Measurements from ENCODE around the gene ZNF124. TPM values are rescaled to one million over a fixed set of nuclear protein-coding genes. Genes with fewer than 3 reads are reported as not detected.
"Not testable (repeated sequence)": the region's sequence is repeated elsewhere in the genome, so short reads cannot be mapped to it uniquely, and the experiment has no call there.

ZNF124 gene
- total RNA-seq, 3 donors from 2014 or later = 41.8 to 78.5 (median 61.3) TPM

DNA sequence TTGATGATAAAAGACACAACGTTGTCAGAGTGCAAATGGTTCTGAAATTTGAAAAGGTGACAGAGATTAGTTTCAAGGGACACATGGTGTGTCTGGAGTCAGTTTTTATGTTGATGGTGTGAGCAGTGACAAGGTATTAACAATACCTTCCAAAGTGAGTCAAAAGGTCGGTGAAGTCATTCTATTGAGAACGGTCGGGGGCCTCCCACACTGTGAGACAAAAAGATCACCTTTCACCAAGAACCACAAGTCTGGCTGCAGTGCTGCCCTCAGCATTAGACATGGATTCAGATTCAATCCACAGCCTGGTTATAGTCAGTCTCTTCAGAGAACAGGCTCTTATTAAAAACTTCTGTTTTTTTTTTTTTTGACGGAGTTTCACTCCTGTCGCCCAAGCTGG lies 26.5 kb downstream of the ZNF124 start:
- H3K9me3 ChIP-seq = peaks cover 99% of the 10 kb centered on the region

DNA sequence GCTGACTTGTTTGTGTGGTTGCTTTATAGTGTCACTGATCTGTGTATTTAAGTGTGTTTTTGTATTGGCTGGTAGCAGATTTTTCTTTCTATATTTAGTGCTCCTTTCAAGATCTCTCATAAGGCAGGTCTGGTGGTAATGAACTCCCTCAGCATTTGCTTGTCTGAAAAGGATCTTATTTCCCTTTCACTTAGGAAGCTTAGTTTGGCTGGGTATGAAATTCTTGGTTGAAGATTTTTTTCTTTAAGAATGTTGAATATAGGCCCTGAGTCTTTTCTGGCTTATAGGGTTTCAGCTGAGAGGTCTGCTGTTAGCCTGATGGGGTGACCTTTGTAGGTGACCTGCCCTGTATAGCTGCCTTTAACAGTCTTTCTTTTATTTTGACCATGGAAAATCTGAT lies 32.3 kb downstream of the ZNF124 start:
- H3K36me3 ChIP-seq (ENCODE audit: low read depth); H3K4me3 ChIP-seq; ATAC-seq; DNase-seq; intact Hi-C loops (cut with DNase I, micrococcal nuclease); H3K4me1 ChIP-seq (ENCODE audit: low read depth): not testable (repeated sequence)
- peaks cover 99% of the 10 kb centered on the region for H3K9me3 ChIP-seq

More for the DNA sequence above, 26.5 kb downstream of the ZNF124 start:
- no peak for DNase-seq
- TF ChIP-seq, protein P1, sequence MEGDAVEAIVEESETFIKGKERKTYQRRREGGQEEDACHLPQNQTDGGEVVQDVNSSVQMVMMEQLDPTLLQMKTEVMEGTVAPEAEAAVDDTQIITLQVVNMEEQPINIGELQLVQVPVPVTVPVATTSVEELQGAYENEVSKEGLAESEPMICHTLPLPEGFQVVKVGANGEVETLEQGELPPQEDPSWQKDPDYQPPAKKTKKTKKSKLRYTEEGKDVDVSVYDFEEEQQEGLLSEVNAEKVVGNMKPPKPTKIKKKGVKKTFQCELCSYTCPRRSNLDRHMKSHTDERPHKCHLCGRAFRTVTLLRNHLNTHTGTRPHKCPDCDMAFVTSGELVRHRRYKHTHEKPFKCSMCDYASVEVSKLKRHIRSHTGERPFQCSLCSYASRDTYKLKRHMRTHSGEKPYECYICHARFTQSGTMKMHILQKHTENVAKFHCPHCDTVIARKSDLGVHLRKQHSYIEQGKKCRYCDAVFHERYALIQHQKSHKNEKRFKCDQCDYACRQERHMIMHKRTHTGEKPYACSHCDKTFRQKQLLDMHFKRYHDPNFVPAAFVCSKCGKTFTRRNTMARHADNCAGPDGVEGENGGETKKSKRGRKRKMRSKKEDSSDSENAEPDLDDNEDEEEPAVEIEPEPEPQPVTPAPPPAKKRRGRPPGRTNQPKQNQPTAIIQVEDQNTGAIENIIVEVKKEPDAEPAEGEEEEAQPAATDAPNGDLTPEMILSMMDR (IDR thresholded peaks at IDR 0.05) = no peak
- no peak for ATAC-seq
- intact Hi-C loops (cut with DNase I, micrococcal nuclease) = no loop called here
- no peaks in the 10 kb centered on the region for H3K4me1 ChIP-seq (ENCODE audit: low read depth)
- no peaks in the 10 kb centered on the region for H3K36me3 ChIP-seq (ENCODE audit: low read depth)
- H3K4me3 ChIP-seq = no peak overlapping the region

DNA sequence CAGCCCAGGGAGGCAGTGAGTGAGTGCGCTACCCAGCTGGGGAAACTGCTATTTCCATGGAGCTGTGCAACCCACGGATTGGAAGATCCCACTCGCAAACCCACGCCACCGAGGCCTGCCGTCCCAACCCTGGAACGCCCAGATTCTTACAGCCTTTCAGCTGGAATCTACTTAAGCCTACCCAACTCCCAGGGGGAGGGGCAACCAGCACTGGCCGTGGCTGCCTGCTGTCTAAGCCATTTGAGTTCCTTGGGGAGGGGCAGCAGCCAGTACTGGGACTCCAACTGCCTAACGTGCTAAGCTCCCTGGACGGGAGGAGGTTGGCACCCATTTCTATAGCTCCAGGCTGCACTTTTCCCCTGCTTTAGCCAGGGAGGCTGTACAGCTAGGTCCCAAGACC lies 40.6 kb downstream of the ZNF124 start:
- DNase-seq (no peak), ATAC-seq (no peak)
- H3K36me3 ChIP-seq (ENCODE audit: low read depth) = no peaks in the 10 kb centered on the region
- intact Hi-C loops (cut with DNase I, micrococcal nuclease) = no loop called here
- H3K9me3 ChIP-seq = peaks cover 63% of the 10 kb centered on the region
- TF ChIP-seq, protein P1 (IDR thresholded peaks at IDR 0.05) = no peak
- no peak overlapping the region for H3K4me3 ChIP-seq
- H3K4me1 ChIP-seq (ENCODE audit: low read depth) = no peaks in the 10 kb centered on the region

DNA sequence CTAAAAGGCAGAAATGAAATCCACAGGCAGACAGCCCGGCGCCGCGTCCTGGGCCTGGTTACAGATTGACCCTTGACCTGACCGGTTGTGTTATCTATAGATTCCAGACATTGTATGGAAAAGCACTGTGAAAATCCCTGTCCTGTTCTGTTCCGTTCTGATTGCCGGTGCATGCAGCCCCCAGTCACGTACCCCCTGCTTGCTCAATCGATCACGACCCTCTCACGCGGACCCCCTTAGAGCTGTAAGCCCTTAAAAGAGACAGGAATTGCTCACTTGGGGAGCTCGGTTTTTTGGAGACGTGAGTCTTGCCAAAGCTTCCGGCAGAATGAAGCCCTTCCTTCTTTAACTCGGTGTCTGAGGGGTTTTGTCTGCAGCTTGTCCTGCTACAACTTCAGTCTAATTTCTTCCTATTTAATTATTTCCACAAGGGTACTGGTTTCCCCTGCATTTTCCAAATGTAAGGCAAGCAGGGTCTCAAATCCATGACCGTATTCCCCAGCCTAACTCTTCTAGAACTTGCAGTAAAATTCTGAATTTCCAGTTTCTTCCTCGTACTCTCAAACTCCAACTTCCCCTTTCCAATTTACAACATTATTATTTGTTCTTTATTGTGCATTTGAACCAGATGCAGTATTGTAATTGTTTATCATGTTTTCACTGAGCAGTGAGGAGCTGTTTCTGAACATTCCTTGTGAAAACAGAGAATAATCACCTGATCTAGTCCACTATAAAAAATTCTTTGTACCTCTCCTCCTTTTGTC lies 44.1 kb downstream of the ZNF124 start:
- intact Hi-C loops (cut with DNase I, micrococcal nuclease); H3K36me3 ChIP-seq (ENCODE audit: low read depth); DNase-seq; ATAC-seq; H3K4me1 ChIP-seq (ENCODE audit: low read depth); H3K4me3 ChIP-seq: not testable (repeated sequence)
- peaks cover 28% of the 10 kb centered on the region for H3K9me3 ChIP-seq

DNA sequence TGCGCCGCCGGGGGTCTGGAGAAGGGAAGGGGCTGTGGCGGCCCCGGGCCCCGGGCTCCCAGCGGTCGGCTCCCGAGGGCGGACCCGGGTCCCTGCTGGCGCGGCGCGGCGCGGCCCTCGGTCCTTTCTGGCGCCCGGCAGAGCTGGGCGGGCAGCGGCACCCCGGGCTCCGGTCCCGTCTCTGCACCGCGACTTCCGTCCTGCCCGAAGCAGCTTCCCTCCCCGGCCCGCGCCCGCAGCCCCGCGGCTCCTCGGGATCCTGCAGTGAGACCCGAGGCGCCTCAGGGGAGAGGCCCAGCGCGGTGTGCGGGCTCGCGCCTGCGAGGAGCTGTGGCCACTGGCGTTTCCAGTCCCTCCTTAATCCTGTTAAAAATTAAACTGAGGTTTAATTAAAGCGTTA lies 45.2 kb downstream of the ZNF124 start:
- DNase-seq; intact Hi-C loops (cut with DNase I, micrococcal nuclease); H3K4me3 ChIP-seq; H3K4me1 ChIP-seq (ENCODE audit: low read depth); H3K36me3 ChIP-seq (ENCODE audit: low read depth): not testable (repeated sequence)
- ATAC-seq = peak; percentile 86
- H3K9me3 ChIP-seq = peaks cover 17% of the 10 kb centered on the region

DNA sequence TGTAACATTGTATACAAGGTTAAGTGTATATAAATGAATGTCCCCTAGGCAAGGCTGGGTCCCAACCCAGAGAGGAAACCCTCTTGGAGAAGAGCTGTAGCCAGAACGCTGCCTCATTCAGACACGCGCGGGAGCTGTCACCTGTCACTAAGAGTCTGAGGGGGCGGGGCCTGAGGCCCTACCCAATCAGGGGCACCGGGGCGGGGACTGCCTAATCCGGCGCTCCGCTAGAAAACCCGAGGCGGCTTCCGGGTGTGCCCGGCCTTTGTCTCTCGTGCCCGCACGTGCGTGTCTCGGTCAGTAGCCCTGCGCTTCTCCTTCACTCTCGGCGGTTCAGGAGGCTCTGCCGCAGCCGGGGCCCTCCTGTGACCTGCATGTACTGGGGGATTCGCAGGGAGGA lies 45.7 kb downstream of the ZNF124 start:
- intact Hi-C loops (cut with DNase I, micrococcal nuclease); DNase-seq; H3K36me3 ChIP-seq (ENCODE audit: low read depth); H3K4me3 ChIP-seq; H3K4me1 ChIP-seq (ENCODE audit: low read depth): not testable (repeated sequence)
- peaks cover 13% of the 10 kb centered on the region for H3K9me3 ChIP-seq
- peak; percentile 99 for ATAC-seq

DNA sequence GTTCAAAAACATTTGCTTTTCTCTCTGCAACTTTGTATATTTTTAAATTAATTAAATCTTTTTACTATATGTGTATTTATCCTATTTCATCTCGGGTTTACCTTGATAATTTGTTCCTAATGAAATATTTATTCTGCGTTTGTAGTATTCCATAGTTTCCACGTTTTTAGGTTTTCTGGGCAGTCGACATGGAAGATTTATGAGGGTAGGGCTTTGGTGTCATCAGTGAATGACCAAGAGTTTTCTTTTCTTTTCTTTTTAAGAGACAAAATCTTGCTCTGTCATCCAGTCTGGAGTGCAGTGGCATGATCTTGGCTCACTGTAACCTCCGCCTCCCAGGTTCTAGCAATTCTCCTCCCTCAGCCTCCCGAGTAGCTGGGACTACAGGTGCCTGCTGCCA lies 50.4 kb downstream of the ZNF124 start:
- no peak for ATAC-seq
- TF ChIP-seq, protein P1 (IDR thresholded peaks at IDR 0.05) = no peak
- intact Hi-C loops (cut with DNase I, micrococcal nuclease) = no loop called here

DNA sequence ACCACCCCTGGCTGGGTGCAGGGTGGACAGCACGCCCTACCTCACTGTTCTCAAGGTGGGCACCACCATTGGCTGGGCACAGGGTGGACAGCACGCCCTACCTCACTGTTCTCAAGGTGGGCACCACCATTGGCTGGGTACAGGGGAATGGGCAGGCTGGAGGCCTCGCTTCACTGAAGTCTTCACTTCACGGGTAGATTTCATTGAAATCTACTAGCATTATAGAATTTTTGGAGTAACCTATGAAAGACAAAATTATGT lies 51.5 kb downstream of the ZNF124 start:
- H3K4me1 ChIP-seq (ENCODE audit: low read depth); DNase-seq; H3K36me3 ChIP-seq (ENCODE audit: low read depth); H3K4me3 ChIP-seq; H3K9me3 ChIP-seq; ATAC-seq; intact Hi-C loops (cut with DNase I, micrococcal nuclease): not testable (repeated sequence)

More for the DNA sequence above, 50.4 kb downstream of the ZNF124 start:
- DNase-seq = no peak
- Histone ChIP-seq H3K36me3 (ENCODE audit: low read depth) (no peaks in the 10 kb centered on the region), H3K4me1 (ENCODE audit: low read depth) (no peaks in the 10 kb centered on the region), H3K4me3 (no peak overlapping the region), H3K9me3 (no peaks in the 10 kb centered on the region)
